Chondrocyte (in vitro differentiated cells): ENCODE measurements around the gene TNFRSF19. TPM values are rescaled to one million over a fixed set of nuclear protein-coding genes. Genes with fewer than 3 reads are reported as not detected.

ENCODE experiments used
- DNase-seq: peaks from one replicate; pipeline ENCODE4 v3.0.0; 2021; ENCODE audit warnings: mixed read lengths, low spot score
- H3K27ac Mint-ChIP-seq: one replicate; pipeline ENCODE4 v1.8.0; 2021; ENCODE audit warnings: mild to moderate bottlenecking, moderate library complexity, mixed read lengths; ENCODE audit not compliant: unreplicated experiment
- H3K27me3 Mint-ChIP-seq: 2 replicates; pipeline ENCODE4 v1.8.0; 2021; ENCODE audit warnings: low read depth, mixed read lengths
- H3K36me3 Mint-ChIP-seq: 2 replicates; pipeline ENCODE4 v1.8.0; 2021; ENCODE audit warnings: low read depth, mixed read lengths
- H3K4me1 Mint-ChIP-seq: 2 replicates; pipeline ENCODE4 v1.8.0; 2021; ENCODE audit warnings: low read depth, mild to moderate bottlenecking, mixed read lengths
- H3K4me3 Mint-ChIP-seq: one replicate; pipeline ENCODE4 v1.8.0; 2021; ENCODE audit warnings: mild to moderate bottlenecking, moderate library complexity, mixed read lengths; ENCODE audit not compliant: unreplicated experiment
- H3K9me3 Mint-ChIP-seq: 2 replicates; pipeline ENCODE4 v1.8.0; 2021; ENCODE audit warnings: low read depth, mixed read lengths
- total RNA-seq: library from RNA; stranded (reverse); gene quantifications from 3 replicates; pipeline ENCODE4 v1.2.1, GENCODE V29; 2021
- TF ChIP-seq, protein P1 (sequence below): fragments of 200-600 bp; sonication (generic); IDR thresholded peaks from 2 replicates; pipeline ENCODE4 v1.5.0; 2021; ENCODE audit warnings: antibody characterized with exemption, mild to moderate bottlenecking, moderate library complexity

The TNFRSF19 gene
- total RNA-seq, 1 donor from 2014 or later = 1.3 TPM

DNA sequence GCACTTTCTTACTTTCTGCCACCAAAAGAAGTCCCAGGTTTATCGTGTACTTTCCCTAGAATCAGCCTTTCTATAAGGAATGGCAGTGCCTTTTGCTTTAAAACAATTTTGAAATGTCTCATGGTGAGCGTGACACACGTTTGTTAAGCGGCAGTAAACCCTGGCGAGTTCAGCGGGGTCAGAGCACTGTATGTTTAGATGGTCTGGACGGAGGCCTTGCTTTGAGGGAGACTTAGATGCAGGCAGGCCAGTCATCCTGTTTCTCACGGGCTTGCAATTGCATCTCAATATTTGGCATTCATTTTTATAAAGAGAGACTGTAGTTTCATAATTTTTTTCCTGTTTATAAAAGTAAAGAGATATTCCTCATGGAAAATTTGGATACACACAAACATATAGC, 96.4 kb downstream of the TNFRSF19 start:
- H3K4me3 Mint-ChIP-seq = no peak overlapping the region

DNA sequence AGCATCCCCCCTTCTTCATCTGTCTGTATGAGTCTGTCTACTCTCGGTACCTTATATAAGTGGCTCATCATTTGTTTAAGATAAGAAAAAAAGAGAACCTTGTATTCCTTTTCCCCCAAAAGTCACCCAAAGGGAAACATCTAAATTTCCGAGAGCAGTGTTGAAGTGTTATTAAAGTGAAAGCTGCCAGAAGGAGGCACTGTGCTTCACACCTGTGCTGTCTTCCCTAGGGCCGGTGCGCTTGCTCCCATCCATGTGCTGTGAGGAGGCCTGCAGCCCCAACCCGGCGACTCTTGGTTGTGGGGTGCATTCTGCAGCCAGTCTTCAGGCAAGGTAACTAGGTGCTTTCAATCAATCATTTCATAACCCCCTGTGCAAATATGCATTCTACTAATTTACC, 97.5 kb downstream of the TNFRSF19 start:
- Mint-ChIP-seq H3K4me3 (no peak overlapping the region), H3K9me3 (no peaks in the 10 kb centered on the region), H3K4me1 (peaks cover 7% of the 10 kb centered on the region), H3K27me3 (no peaks in the 10 kb centered on the region), H3K27ac (no peak overlapping the region), H3K36me3 (no peaks in the 10 kb centered on the region)
- TF ChIP-seq, protein P1, sequence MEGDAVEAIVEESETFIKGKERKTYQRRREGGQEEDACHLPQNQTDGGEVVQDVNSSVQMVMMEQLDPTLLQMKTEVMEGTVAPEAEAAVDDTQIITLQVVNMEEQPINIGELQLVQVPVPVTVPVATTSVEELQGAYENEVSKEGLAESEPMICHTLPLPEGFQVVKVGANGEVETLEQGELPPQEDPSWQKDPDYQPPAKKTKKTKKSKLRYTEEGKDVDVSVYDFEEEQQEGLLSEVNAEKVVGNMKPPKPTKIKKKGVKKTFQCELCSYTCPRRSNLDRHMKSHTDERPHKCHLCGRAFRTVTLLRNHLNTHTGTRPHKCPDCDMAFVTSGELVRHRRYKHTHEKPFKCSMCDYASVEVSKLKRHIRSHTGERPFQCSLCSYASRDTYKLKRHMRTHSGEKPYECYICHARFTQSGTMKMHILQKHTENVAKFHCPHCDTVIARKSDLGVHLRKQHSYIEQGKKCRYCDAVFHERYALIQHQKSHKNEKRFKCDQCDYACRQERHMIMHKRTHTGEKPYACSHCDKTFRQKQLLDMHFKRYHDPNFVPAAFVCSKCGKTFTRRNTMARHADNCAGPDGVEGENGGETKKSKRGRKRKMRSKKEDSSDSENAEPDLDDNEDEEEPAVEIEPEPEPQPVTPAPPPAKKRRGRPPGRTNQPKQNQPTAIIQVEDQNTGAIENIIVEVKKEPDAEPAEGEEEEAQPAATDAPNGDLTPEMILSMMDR = no peak
- DNase-seq = no peak

More for the DNA sequence above, 96.4 kb downstream of the TNFRSF19 start:
- Mint-ChIP-seq H3K27ac (no peak overlapping the region), H3K36me3 (no peaks in the 10 kb centered on the region), H3K4me1 (peaks cover 3% of the 10 kb centered on the region), H3K27me3 (no peaks in the 10 kb centered on the region), H3K9me3 (peaks cover 10% of the 10 kb centered on the region)
- TF ChIP-seq, protein P1 = no peak
- DNase-seq = no peak

DNA sequence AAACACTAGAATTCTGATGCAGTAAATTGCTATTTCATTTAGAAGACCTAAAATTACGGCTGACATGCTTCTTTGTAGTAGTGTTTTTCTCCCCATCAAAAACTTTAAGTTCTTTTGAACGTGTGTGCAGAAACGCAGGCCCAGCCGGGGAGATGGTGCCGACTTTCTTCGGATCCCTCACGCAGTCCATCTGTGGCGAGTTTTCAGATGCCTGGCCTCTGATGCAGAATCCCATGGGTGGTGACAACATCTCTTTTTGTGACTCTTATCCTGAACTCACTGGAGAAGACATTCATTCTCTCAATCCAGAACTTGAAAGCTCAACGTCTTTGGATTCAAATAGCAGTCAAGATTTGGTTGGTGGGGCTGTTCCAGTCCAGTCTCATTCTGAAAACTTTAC, 98.3 kb downstream of the TNFRSF19 start:
- H3K36me3 Mint-ChIP-seq = no peaks in the 10 kb centered on the region
- H3K9me3 Mint-ChIP-seq = no peaks in the 10 kb centered on the region
- H3K4me3 Mint-ChIP-seq = no peak overlapping the region
- H3K27me3 Mint-ChIP-seq = no peaks in the 10 kb centered on the region
- DNase-seq = no peak
- TF ChIP-seq, protein P1 = no peak
- peaks cover 15% of the 10 kb centered on the region for H3K4me1 Mint-ChIP-seq
- no peak overlapping the region for H3K27ac Mint-ChIP-seq

DNA sequence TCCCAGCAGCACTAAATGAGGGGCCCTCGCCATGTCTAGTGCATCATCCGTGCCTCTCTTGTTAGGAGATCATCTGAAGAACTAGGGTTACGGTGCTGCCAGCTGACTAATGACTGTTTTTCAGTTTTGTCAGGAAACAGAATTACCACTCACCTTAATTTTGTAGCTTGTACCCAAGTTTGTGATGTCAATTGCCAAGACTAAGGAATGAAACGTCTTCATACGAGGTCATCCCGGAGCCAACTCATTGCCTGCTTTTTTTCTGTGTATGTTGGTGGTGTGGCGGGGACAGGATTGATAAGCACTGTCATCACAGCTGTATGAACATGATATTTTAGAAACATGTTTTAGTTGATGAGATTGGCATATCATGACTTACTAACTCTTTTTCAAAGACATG, 100.6 kb downstream of the TNFRSF19 start:
- Mint-ChIP-seq H3K9me3 (no peaks in the 10 kb centered on the region), H3K4me3 (no peak overlapping the region), H3K4me1 (peaks cover 21% of the 10 kb centered on the region), H3K27me3 (no peaks in the 10 kb centered on the region), H3K36me3 (no peaks in the 10 kb centered on the region), H3K27ac (no peak overlapping the region)
- TF ChIP-seq, protein P1 = no peak
- no peak for DNase-seq

DNA sequence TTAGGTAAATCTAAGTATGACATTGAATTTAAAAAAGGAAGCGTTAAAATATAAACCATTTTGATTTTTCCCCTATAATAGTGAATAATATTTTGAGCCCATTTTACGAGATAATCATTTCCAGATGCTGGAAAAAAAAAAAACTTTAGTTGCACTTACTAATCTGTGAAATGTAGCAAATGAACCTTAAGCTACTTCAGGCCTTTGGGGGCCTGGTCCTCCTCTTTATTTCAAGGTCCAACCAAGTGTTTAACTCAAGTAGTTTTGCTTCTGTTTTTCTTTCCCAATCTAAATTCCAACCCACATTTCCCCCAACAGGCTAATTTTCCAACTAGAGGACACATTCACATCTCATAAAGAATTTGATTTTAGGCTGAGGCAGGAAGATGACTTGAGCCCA, 101.2 kb downstream of the TNFRSF19 start:
- TF ChIP-seq, protein P1 = no peak
- H3K4me3 Mint-ChIP-seq = no peak overlapping the region
- H3K36me3 Mint-ChIP-seq = no peaks in the 10 kb centered on the region
- H3K27me3 Mint-ChIP-seq = no peaks in the 10 kb centered on the region
- H3K9me3 Mint-ChIP-seq = no peaks in the 10 kb centered on the region
- H3K27ac Mint-ChIP-seq = no peak overlapping the region
- DNase-seq = no peak
- peaks cover 21% of the 10 kb centered on the region for H3K4me1 Mint-ChIP-seq
